ENCODE results near the gene EPPIN. TPM values are rescaled to one million over a fixed set of nuclear protein-coding genes. Genes with fewer than 3 reads are reported as not detected.

The EPPIN gene
- total and polyA plus RNA-seq, 2 of the 8 experiments (the other 6 are each of a cell fraction or from before 2014, with no cell fraction given), result 0.06 TPM; not detected in 1

DNA sequence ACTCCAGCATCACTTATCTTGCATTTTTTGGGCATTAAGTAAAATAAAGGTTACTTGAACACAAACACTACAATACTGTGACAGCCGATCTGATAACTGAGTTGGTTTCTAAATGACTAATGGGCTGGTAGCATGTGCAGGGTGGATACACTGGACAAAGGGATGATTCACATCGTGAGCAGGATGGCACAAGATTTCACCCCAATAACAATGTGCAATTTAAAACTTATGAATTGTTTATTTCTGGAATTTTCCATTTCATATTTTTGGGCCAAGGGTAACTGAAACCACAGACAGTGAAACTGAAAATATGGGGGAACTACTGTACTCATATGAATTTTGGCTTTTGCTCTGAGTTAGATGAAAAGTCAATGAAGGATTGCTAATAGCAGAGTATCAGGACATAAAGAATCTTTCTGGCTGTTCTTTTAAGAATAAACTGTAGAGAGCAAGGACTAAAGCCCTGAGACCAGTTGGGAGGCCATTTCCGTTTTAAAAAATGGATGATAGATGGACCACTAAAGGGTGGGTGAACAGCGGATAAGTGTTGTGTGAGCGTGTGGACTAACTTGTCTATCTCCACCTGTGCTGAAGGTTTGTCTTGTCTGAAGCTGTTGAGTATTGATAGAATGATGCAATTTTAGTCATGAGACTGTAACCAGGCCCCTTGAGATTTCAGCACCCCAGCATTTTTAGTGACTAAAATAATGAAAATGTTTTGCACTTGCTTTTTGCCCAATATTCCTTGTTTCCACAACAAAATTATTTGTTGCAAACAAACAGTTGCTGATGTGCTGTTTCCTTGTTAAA lies 40.0 kb downstream of the EPPIN start:
- H2BK120ac ChIP-seq (replicated peaks; ENCODE audit: low read depth, low read length), result no peak overlapping the region

More for the DNA sequence above, 40.0 kb downstream of the EPPIN start:
- no peaks in the 10 kb centered on the region for H3K36me3 ChIP-seq (ENCODE audit: control insufficient read depth in 2 of 4, insufficient read depth in 4 of 4, low read length in 3 of 4)
- H3K23ac ChIP-seq (ENCODE audit: insufficient read length), result no peak overlapping the region
- DNase-seq (ENCODE audit: low read depth in 1 of 2, low spot score in 2 of 2) (no peak), FAIRE-seq (no peak)
- no peak overlapping the region for H2BK20ac ChIP-seq (ENCODE audit: low read length)
- no peaks in the 10 kb centered on the region for H3K27me3 ChIP-seq (replicated peaks in 1 of 4; ENCODE audit: control insufficient read depth in 3 of 4, extremely low read depth in 1 of 4, insufficient read depth in 3 of 4, low read length in 3 of 4)
- WGBS, 2 experiments (ENCODE audit: extremely low coverage in 1 of 2, insufficient coverage in 1 of 2, insufficient read length in 1 of 2, insufficient replicate concordance in 2 of 2, low coverage in 1 of 2, low lambda C conversion rate in 2 of 2, missing lambda C conversion rate in 1 of 2), result 90% methylated on average over 5 of the region's 5 CpGs; no CpG with 5 or more reads in 1 of the 2 experiments
- H3K56ac ChIP-seq (replicated peaks; ENCODE audit: insufficient read length, low read depth, low read length), result no peak overlapping the region
- H3K18ac ChIP-seq (ENCODE audit: extremely low read depth, low read length), result no peak overlapping the region
- H4K8ac ChIP-seq (ENCODE audit: extremely low read depth, insufficient read depth, low read length), result no peak overlapping the region
- no peak overlapping the region for H3K4ac ChIP-seq (replicated peaks; ENCODE audit: insufficient read length, low read depth, low read length)
- no peak overlapping the region for H2BK12ac ChIP-seq (ENCODE audit: low read depth, low read length)
- ChIA-PET CTCF (ENCODE audit: partially characterized antibody) (interaction anchor here (0.7 to 0.8 kb wide), 2 partner anchors 187 to 188 kb away, joined by 3 read pairs; no protein-coding TSS in a partner anchor), POLR2A (ENCODE audit: partially characterized antibody) (no interaction called here)
- H3K4me2 ChIP-seq (ENCODE audit: insufficient read depth in 1 of 2, low read depth in 2 of 2, low read length in 2 of 2), result no peak overlapping the region
- no peaks in the 10 kb centered on the region for H4K20me1 ChIP-seq (replicated peaks in 1 of 2; ENCODE audit: control insufficient read depth in 1 of 2, insufficient read depth in 2 of 2, low read length in 2 of 2)
- no peak overlapping the region for H4K5ac ChIP-seq (ENCODE audit: insufficient read length, low read depth, low read length)
- no peak overlapping the region for H2BK5ac ChIP-seq (ENCODE audit: low read depth, low read length)
- no peak overlapping the region for H3K14ac ChIP-seq (ENCODE audit: insufficient read length)
- H3K4me1 ChIP-seq (replicated peaks in 1 of 4; ENCODE audit: control insufficient read depth in 3 of 4, insufficient read depth in 4 of 4, low read length in 3 of 4), result no peaks in the 10 kb centered on the region; a peak in 1 of 7 replicates
- no peaks in the 10 kb centered on the region; the same call in 1 of the 2 replicates for H3K23me2 ChIP-seq (ENCODE audit: low read depth, low read length)
- no peak overlapping the region for H2BK15ac ChIP-seq (ENCODE audit: low read length)
- no peaks in the 10 kb centered on the region for H3K79me2 ChIP-seq (ENCODE audit: control insufficient read depth in 1 of 2, insufficient read depth in 2 of 2, low read length in 2 of 2)
- TF ChIP-seq RBBP5 (IDR thresholded peaks at IDR 0.05; ENCODE audit: borderline replicate concordance, low read depth, low read length), result no peak
- no peak for TF ChIP-seq KDM4A (IDR thresholded peaks at IDR 0.05; ENCODE audit: low read depth, low read length, severe bottlenecking)
- no peak for TF ChIP-seq TAF7 (optimal IDR thresholded peaks at IDR 0.05; ENCODE audit: borderline replicate concordance, low read depth, low read length)
- TF ChIP-seq JUN (IDR thresholded peaks at IDR 0.05; ENCODE audit: low read depth, low read length), result no peak
- no peak for TF ChIP-seq CHD2 (IDR thresholded peaks at IDR 0.05; ENCODE audit: low read length)
- TF ChIP-seq KDM5A (IDR thresholded peaks at IDR 0.05; ENCODE audit: low read length), result no peak
- TF ChIP-seq GABPA (IDR thresholded peaks at IDR 0.05; ENCODE audit: borderline replicate concordance, insufficient read depth, low read length), result no peak
- TF ChIP-seq ZNF274 (IDR thresholded peaks at IDR 0.05; ENCODE audit: borderline replicate concordance, extremely low read depth, low read length), result no peak
- TF ChIP-seq EGR1 (IDR thresholded peaks at IDR 0.05; ENCODE audit: borderline replicate concordance, low read depth, low read length), result no peak
- TF ChIP-seq SP4 (IDR thresholded peaks at IDR 0.05; ENCODE audit: low read length), result no peak
- no peaks in the 10 kb centered on the region for H3K9me3 ChIP-seq (ENCODE audit: insufficient read depth in 2 of 2, low read depth in 1 of 2, low read length in 1 of 2)
- no peak overlapping the region for H3K4me3 ChIP-seq (ENCODE audit: extremely low read depth in 1 of 4, insufficient read depth in 2 of 4, low read depth in 3 of 4, low read length in 4 of 4)
- H4K91ac ChIP-seq (replicated peaks; ENCODE audit: insufficient read length, low read length), result no peak overlapping the region
- no peak overlapping the region for H2AK5ac ChIP-seq (ENCODE audit: low read depth, low read length)
- H2AFZ ChIP-seq (ENCODE audit: low read length), result no peak overlapping the region
- no peak overlapping the region for H3K27ac ChIP-seq (ENCODE audit: low read depth, low read length)
- no peaks in the 10 kb centered on the region for H3K79me1 ChIP-seq (ENCODE audit: low read depth, low read length)
- no peak overlapping the region for H3K9ac ChIP-seq (replicated peaks in 1 of 4; ENCODE audit: extremely low read depth in 1 of 4, low read depth in 3 of 4, low read length in 3 of 4)
